Chondrocyte (in vitro differentiated cells): ENCODE results near the gene USP7. TPM values are rescaled to one million over a fixed set of nuclear protein-coding genes. Genes with fewer than 3 reads are reported as not detected.

Experiments
- DNase-seq: peaks from one replicate; pipeline ENCODE4 v3.0.0; 2021; ENCODE audit warnings: mixed read lengths, low spot score
- H3K27ac Mint-ChIP-seq: one replicate; pipeline ENCODE4 v1.8.0; 2021; ENCODE audit warnings: mild to moderate bottlenecking, moderate library complexity, mixed read lengths; ENCODE audit not compliant: unreplicated experiment
- H3K27me3 Mint-ChIP-seq: 2 replicates; pipeline ENCODE4 v1.8.0; 2021; ENCODE audit warnings: low read depth, mixed read lengths
- H3K36me3 Mint-ChIP-seq: 2 replicates; pipeline ENCODE4 v1.8.0; 2021; ENCODE audit warnings: low read depth, mixed read lengths
- H3K4me1 Mint-ChIP-seq: 2 replicates; pipeline ENCODE4 v1.8.0; 2021; ENCODE audit warnings: low read depth, mild to moderate bottlenecking, mixed read lengths
- H3K4me3 Mint-ChIP-seq: one replicate; pipeline ENCODE4 v1.8.0; 2021; ENCODE audit warnings: mild to moderate bottlenecking, moderate library complexity, mixed read lengths; ENCODE audit not compliant: unreplicated experiment
- H3K9me3 Mint-ChIP-seq: 2 replicates; pipeline ENCODE4 v1.8.0; 2021; ENCODE audit warnings: low read depth, mixed read lengths
- CTCF ChIP-seq: fragments of 200-600 bp; sonication (generic); IDR thresholded peaks from 2 replicates; pipeline ENCODE4 v1.5.0; 2021; ENCODE audit warnings: antibody characterized with exemption, mild to moderate bottlenecking, moderate library complexity
- total RNA-seq: library from RNA; stranded (reverse); gene quantifications from 3 replicates; pipeline ENCODE4 v1.2.1, GENCODE V29; 2021

The USP7 gene
- total RNA-seq, 1 donor from 2014 or later: 90.6 TPM

DNA sequence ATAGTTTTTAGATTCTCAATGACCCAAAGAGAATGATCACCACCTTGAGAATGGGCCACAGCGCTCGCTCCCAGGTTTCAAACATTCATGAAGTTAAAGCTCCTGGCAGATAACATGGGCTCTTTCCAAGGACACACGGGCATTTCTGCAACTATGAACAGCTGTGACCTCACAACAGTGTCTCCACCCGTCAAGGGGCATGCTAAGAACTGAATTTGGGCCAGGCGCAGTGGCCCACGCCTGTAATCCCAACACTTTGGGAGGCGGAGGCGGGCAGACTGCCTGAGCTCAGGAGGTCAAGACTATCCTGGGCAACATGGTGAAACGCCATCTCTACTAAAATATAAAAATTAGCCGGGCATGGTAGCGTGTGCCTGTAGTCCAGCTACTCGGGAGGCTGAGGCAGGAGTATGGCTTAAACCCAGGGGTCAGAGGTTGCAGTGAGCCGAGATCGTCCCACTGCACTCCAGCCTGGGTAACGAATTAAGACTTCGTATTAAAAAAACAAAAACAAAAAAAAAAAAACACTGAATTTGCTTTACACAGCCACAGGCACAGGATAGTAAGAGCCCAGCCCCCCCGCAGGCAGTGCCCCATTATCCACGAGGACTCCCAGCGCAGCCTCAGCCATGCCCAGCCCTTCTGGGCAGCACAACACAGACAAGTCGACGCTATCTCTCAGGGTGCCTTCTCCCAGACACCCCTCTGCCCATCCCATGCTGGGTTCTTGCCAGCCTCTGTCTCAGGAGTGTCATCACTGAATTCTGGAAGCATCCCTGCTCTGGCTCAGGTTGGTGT is 7.2 kb downstream of the USP7 start:
- Mint-ChIP-seq H3K36me3 (no peaks in the 10 kb centered on the region), H3K27ac (peak overlapping the region; percentile 57), H3K4me3 (no peak overlapping the region), H3K9me3 (no peaks in the 10 kb centered on the region), H3K27me3 (no peaks in the 10 kb centered on the region), H3K4me1 (peaks cover 77% of the 10 kb centered on the region)
- peak; percentile 38 for DNase-seq
- no peak for TF ChIP-seq CTCF

GRCh38 chr16:8955828-8956227 is 7.9 kb downstream of the USP7 start:
- peaks cover 77% of the 10 kb centered on the region for H3K4me1 Mint-ChIP-seq
- H3K27ac Mint-ChIP-seq: peak overlapping the region; percentile 65
- H3K36me3 Mint-ChIP-seq: no peaks in the 10 kb centered on the region
- no peak for DNase-seq
- TF ChIP-seq CTCF: no peak
- H3K9me3 Mint-ChIP-seq: no peaks in the 10 kb centered on the region
- H3K27me3 Mint-ChIP-seq: no peaks in the 10 kb centered on the region
- H3K4me3 Mint-ChIP-seq: no peak overlapping the region

DNA sequence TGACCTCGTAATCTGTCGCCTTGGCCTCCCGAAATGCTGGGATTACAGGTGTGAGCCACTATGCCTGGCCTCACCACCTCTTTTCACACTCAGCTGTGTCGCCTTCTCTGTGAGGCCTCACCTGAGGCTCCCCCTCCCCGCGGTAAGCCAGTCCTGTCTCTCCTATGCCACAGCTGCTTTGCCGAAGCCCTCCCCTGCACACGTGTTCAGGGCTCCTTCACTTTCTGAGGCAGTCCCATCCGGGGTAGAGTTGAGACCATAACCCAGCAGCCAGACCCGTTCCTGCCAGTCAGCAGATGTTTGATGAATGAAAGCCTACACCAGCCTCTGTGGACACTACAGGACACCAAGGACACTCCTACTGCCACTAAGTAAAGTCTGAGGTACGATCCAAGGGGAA is 10.6 kb downstream of the USP7 start:
- Mint-ChIP-seq H3K27ac (peak overlapping the region; percentile 54), H3K27me3 (no peaks in the 10 kb centered on the region), H3K4me1 (peaks cover 69% of the 10 kb centered on the region), H3K4me3 (no peak overlapping the region), H3K9me3 (no peaks in the 10 kb centered on the region), H3K36me3 (no peaks in the 10 kb centered on the region)
- no peak for TF ChIP-seq CTCF
- peak; percentile 61 for DNase-seq

DNA sequence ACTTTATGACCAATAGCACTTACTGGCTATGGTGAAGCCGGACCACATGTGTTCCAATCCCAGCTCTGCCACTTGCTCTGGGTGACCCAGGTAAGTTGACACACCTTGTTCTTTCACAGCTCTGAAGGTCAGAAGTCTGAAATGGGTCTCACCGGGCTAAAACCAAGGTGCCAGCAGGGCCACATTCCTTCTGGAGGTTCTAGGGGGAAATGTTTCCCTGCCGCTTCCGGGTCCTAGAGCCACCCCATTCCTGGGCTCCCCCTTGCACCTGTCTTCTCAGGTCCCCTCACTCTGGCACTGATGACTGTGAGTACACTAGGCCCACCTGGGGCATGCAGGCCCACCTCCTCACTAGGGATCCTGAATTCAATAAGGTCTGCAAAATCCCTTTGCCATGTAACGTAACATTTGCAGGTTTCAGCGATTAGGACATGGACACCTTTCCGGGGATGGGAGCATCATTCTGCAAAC is 11.4 kb downstream of the USP7 start:
- Mint-ChIP-seq H3K4me3 (no peak overlapping the region), H3K27me3 (no peaks in the 10 kb centered on the region), H3K9me3 (no peaks in the 10 kb centered on the region), H3K4me1 (peaks cover 67% of the 10 kb centered on the region), H3K27ac (peak overlapping the region; percentile 22), H3K36me3 (no peaks in the 10 kb centered on the region)
- no peak for TF ChIP-seq CTCF
- DNase-seq: no peak

DNA sequence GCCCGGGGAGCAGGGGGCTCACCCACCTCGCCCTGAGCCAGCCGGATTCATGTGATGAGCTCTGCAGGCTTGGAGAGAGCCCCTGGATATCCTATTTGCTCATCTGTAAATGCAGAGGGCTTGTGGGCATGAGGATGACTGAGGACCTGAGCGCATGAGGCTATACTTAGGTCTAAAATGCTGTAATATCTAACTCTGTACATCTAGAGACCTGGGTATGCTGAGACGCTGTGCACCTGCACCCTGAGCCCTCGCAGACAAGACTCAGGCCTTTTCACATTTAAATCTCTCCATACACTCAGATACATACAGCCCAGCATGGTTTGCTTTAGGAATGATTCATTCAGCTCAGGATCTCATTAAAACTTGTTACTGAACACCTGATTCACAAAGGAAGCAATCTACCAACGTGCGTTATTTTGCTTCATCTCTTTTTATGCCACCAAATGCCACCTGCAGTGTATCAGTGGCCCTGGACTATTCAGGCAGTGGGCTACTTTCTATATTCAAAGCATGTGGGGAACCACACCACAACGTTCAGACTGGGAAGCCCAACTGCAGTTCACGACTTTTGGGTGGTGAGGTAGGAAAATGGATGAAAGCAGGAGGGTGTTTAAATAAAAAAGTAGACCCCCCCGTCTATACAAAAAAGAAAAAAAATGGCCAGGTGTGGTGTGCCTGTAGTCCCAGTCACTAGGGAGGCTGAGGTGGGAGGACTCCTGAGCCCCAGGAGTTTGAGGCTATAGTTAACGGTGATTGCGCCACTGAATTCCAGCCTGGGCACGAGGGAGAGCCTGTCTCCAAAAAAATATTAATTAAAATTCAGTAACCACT is 12.0 kb downstream of the USP7 start:
- no peaks in the 10 kb centered on the region for H3K36me3 Mint-ChIP-seq
- H3K4me3 Mint-ChIP-seq: no peak overlapping the region
- no peaks in the 10 kb centered on the region for H3K27me3 Mint-ChIP-seq
- DNase-seq: no peak
- no peak for TF ChIP-seq CTCF
- H3K4me1 Mint-ChIP-seq: peaks cover 62% of the 10 kb centered on the region
- peak overlapping the region; percentile 93 for H3K27ac Mint-ChIP-seq
- H3K9me3 Mint-ChIP-seq: no peaks in the 10 kb centered on the region
